Hepatocyte (in vitro differentiated cells): ENCODE data around the gene ITPR3.

Experiments
- EZH2 ChIP-seq: fragments of 200-600 bp; sonication (generic); IDR thresholded peaks from 2 replicates; pipeline ENCODE4 v1.6.1; 2016; ENCODE audit warnings: antibody characterized with exemption, mild to moderate bottlenecking, borderline replicate concordance
- EZH2phosphoT487 ChIP-seq: fragments of 200-600 bp; sonication (generic); IDR thresholded peaks from one replicate; pipeline ENCODE4 v1.6.1; 2018; ENCODE audit warnings: antibody characterized with exemption, mild to moderate bottlenecking, low read depth, moderate library complexity; ENCODE audit not compliant: unreplicated experiment, severe bottlenecking
- TF ChIP-seq, protein P1 (sequence below): fragments of 200-600 bp; sonication (generic); IDR thresholded peaks from 2 replicates; pipeline ENCODE4 v1.5.1; 2016; ENCODE audit warnings: antibody characterized with exemption, mild to moderate bottlenecking; ENCODE audit not compliant: poor library complexity

DNA sequence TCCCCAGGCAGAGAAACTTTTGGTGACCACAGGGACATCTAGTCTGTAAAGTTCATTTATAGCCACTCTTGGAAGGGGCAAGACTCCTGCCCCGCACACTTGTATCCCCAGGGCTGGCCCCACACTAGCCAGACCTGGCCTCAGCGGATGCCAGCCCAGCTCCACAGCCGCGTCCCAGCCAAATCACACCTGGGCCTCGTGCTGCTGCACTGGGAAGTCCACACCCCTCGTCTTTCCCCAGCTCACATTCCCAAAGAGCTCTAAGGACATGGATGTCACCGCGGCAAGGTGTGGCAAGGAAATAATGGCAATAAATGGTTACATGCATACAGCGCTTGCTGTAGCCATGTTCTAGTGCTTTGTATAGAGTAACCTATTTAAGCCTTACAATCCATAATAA is 117.0 kb downstream of the ITPR3 start:
- TF ChIP-seq EZH2 (no peak), EZH2phosphoT487 (no peak)
- TF ChIP-seq, protein P1, sequence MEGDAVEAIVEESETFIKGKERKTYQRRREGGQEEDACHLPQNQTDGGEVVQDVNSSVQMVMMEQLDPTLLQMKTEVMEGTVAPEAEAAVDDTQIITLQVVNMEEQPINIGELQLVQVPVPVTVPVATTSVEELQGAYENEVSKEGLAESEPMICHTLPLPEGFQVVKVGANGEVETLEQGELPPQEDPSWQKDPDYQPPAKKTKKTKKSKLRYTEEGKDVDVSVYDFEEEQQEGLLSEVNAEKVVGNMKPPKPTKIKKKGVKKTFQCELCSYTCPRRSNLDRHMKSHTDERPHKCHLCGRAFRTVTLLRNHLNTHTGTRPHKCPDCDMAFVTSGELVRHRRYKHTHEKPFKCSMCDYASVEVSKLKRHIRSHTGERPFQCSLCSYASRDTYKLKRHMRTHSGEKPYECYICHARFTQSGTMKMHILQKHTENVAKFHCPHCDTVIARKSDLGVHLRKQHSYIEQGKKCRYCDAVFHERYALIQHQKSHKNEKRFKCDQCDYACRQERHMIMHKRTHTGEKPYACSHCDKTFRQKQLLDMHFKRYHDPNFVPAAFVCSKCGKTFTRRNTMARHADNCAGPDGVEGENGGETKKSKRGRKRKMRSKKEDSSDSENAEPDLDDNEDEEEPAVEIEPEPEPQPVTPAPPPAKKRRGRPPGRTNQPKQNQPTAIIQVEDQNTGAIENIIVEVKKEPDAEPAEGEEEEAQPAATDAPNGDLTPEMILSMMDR: no peak
